SU-DHL-6 (cell line): ENCODE results near the gene S100A16.

Experiments used
- H2AFZ ChIP-seq: fragments of 200-600 bp; sonication (generic); 2 replicates; pipeline ENCODE4 v1.6.1; 2014; ENCODE audit warnings: low read depth, mild to moderate bottlenecking, moderate library complexity, mixed read lengths, antibody characterized with exemption, low read length; ENCODE audit not compliant: severe bottlenecking
- H3F3A ChIP-seq: fragments of 200-600 bp; shearing (Covaris generic); 2 replicates; pipeline ENCODE4 v1.6.0; 2016; ENCODE audit warnings: antibody characterized with exemption, mild to moderate bottlenecking; ENCODE audit not compliant: insufficient read depth
- H3K27ac ChIP-seq: fragments of 200-600 bp; sonication (generic); 2 replicates; pipeline ENCODE4 v1.5.1; 2016; ENCODE audit warnings: low read depth, mild to moderate bottlenecking, low read length, moderate library complexity, mixed read lengths
- H3K27me3 ChIP-seq: fragments of 200-600 bp; sonication (generic), shearing (Covaris generic); 2 replicates; pipeline ENCODE4 v1.6.0; 2014; ENCODE audit warnings: mild to moderate bottlenecking, low read length
- H3K36me3 ChIP-seq: fragments of 200-600 bp; sonication (generic); 2 replicates; pipeline ENCODE4 v1.6.1; 2014; ENCODE audit warnings: mild to moderate bottlenecking, low read length, mixed read lengths
- H3K4me2 ChIP-seq: fragments of 300-600, 200-600 bp; shearing (Covaris generic), sonication (generic); 2 replicates; pipeline ENCODE4 v1.6.0; 2014; ENCODE audit warnings: low read length, low read depth, mild to moderate bottlenecking; ENCODE audit not compliant: poor library complexity, severe bottlenecking
- H3K4me3 ChIP-seq: fragments of 200-600 bp; sonication (generic); 2 replicates; pipeline ENCODE4 v1.5.1; 2014; ENCODE audit warnings: antibody characterized with exemption, low read length, mild to moderate bottlenecking, mixed read lengths; ENCODE audit not compliant: insufficient read depth, poor library complexity, severe bottlenecking
- H3K79me2 ChIP-seq: fragments of 200-600 bp; sonication (generic); 2 replicates; pipeline ENCODE4 v1.6.1; 2014; ENCODE audit warnings: mild to moderate bottlenecking, low read length, moderate library complexity; ENCODE audit not compliant: insufficient read depth
- H3K9ac ChIP-seq: fragments of 200-600 bp; sonication (generic); 2 replicates; pipeline ENCODE4 v1.7.0; 2014; ENCODE audit warnings: mild to moderate bottlenecking, low read length
- H3K9me2 ChIP-seq: fragments of 200-600 bp; sonication (generic); replicated peaks from 2 replicates; pipeline ENCODE4 v1.6.1; 2014; ENCODE audit warnings: low read length; ENCODE audit not compliant: insufficient read depth
- H3K9me3 ChIP-seq: fragments of 200-600 bp; sonication (generic); 2 replicates; pipeline ENCODE4 v1.6.1; 2014; ENCODE audit warnings: low read length, mixed read lengths; ENCODE audit not compliant: insufficient read depth
- H4K20me1 ChIP-seq: fragments of 200-600 bp; sonication (generic); 2 replicates; pipeline ENCODE4 v1.6.1; 2014; ENCODE audit warnings: low read depth, mild to moderate bottlenecking, antibody characterized with exemption, low read length, moderate library complexity, mixed read lengths
- CTCF ChIP-seq: fragments of 200-600 bp; sonication (generic); IDR thresholded peaks from one replicate; pipeline ENCODE4 v1.5.1; 2017; ENCODE audit warnings: antibody characterized with exemption, mild to moderate bottlenecking, low read length, moderate library complexity; ENCODE audit not compliant: insufficient read depth, poor library complexity, severe bottlenecking
- EZH2phosphoT487 ChIP-seq: fragments of 200-600 bp; sonication (generic), shearing (Covaris generic); conservative IDR thresholded peaks from 2 replicates; pipeline ENCODE4 v1.6.1; 2018; ENCODE audit warnings: mild to moderate bottlenecking, antibody characterized with exemption, low read length, moderate library complexity, mixed read lengths

S100A16 gene

GRCh38 chr1:153608089-153608682 is 4.8 kb downstream of the S100A16 start:
- Histone ChIP-seq H3K79me2 (no peaks in the 10 kb centered on the region), H3K9ac (no peak overlapping the region)
- TF ChIP-seq EZH2phosphoT487 (no peak), CTCF (no peak)

GRCh38 chr1:153607381-153607780 is 5.6 kb downstream of the S100A16 start:
- Histone ChIP-seq H3K9me3 (no peaks in the 10 kb centered on the region), H3K4me3 (no peak overlapping the region), H3K4me2 (no peak overlapping the region), H3K9ac (no peak overlapping the region), H4K20me1 (no peaks in the 10 kb centered on the region), H3K36me3 (no peaks in the 10 kb centered on the region), H3K27me3 (no peaks in the 10 kb centered on the region), H3K27ac (no peak overlapping the region), H3K9me2 (no peaks in the 10 kb centered on the region), H3K79me2 (no peaks in the 10 kb centered on the region), H3F3A (no peaks in the 10 kb centered on the region), H2AFZ (no peak overlapping the region)
- TF ChIP-seq CTCF (no peak), EZH2phosphoT487 (no peak)

More at GRCh38 chr1:153608089-153608682, 4.8 kb downstream of the S100A16 start:
- Histone ChIP-seq H3K27ac (no peak overlapping the region), H2AFZ (no peak overlapping the region), H4K20me1 (no peaks in the 10 kb centered on the region), H3K4me2 (no peak overlapping the region), H3K36me3 (no peaks in the 10 kb centered on the region), H3K9me2 (no peaks in the 10 kb centered on the region), H3K27me3 (no peaks in the 10 kb centered on the region), H3K4me3 (no peak overlapping the region), H3F3A (no peaks in the 10 kb centered on the region), H3K9me3 (no peaks in the 10 kb centered on the region)

GRCh38 chr1:153606194-153606593 is 6.7 kb downstream of the S100A16 start:
- Histone ChIP-seq H4K20me1 (no peaks in the 10 kb centered on the region), H3K27ac (no peak overlapping the region), H3K9ac (no peak overlapping the region), H3K9me3 (no peaks in the 10 kb centered on the region), H3K4me2 (no peak overlapping the region), H2AFZ (no peak overlapping the region), H3F3A (no peaks in the 10 kb centered on the region), H3K27me3 (no peaks in the 10 kb centered on the region), H3K79me2 (no peaks in the 10 kb centered on the region), H3K36me3 (no peaks in the 10 kb centered on the region), H3K9me2 (no peaks in the 10 kb centered on the region), H3K4me3 (no peak overlapping the region)
- TF ChIP-seq EZH2phosphoT487 (no peak), CTCF (no peak)
